ENCODE measurements around the gene DEPDC1B.
A peak's percentile ranks its signal among the peaks of the same experiment; 100 is the strongest.
"Not testable (repeated sequence)": the region's sequence is repeated elsewhere in the genome, so short reads cannot be mapped to it uniquely, and the experiment has no call there.

DEPDC1B gene

GRCh38 chr5:60699609-60700415, at the start of gene DEPDC1B:
DEPDC1B (minus strand) TSS chr5:60700166; CDS start chr5:60700093, 73 bp downstream.
- peak; percentile 73 to 80 for DNase-seq

GRCh38 chr5:60744682-60745081, 44.7 kb upstream of the DEPDC1B start:
- DNase-seq, result no peak

- no peak for DNase-seq
These were observed 43.7 kb upstream of the DEPDC1B start for GRCh38 chr5:60743511-60744314.

GRCh38 chr5:60740322-60740721, 40.4 kb upstream of the DEPDC1B start:
- DNase-seq, result no peak

GRCh38 chr5:60738933-60739332, 39.0 kb upstream of the DEPDC1B start:
- no peak for DNase-seq

- DNase-seq, result no peak
These were observed 38.5 kb upstream of the DEPDC1B start for GRCh38 chr5:60738461-60738860.

- not testable (repeated sequence) for DNase-seq
These were observed 30.9 kb upstream of the DEPDC1B start for GRCh38 chr5:60730858-60731257.

GRCh38 chr5:60727033-60727679, 27.2 kb upstream of the DEPDC1B start:
- no peak for DNase-seq

GRCh38 chr5:60724126-60724525, 24.2 kb upstream of the DEPDC1B start:
- no peak for DNase-seq

- DNase-seq, result no peak
These were observed 22.4 kb upstream of the DEPDC1B start for GRCh38 chr5:60722416-60722815.

- no peak for DNase-seq
These were observed 19.4 kb upstream of the DEPDC1B start for GRCh38 chr5:60719329-60719728.

- DNase-seq, result peak in 1 of 2 experiments; percentile 14
These were observed 18.4 kb upstream of the DEPDC1B start for GRCh38 chr5:60718166-60718892.

GRCh38 chr5:60715201-60715928, 15.4 kb upstream of the DEPDC1B start:
- DNase-seq, result not testable (repeated sequence)

- no peak for DNase-seq
These were observed 13.0 kb upstream of the DEPDC1B start for GRCh38 chr5:60712950-60713349.

- not testable (repeated sequence) for DNase-seq
These were observed 11.9 kb upstream of the DEPDC1B start for GRCh38 chr5:60711892-60712291.

- DNase-seq, result no peak
These were observed 10.4 kb upstream of the DEPDC1B start for GRCh38 chr5:60710362-60710761.

- DNase-seq, result no peak
These were observed 5.2 kb upstream of the DEPDC1B start for GRCh38 chr5:60705144-60705543.

GRCh38 chr5:60703944-60704343, 4.0 kb upstream of the DEPDC1B start:
- DNase-seq, result no peak

- no peak for DNase-seq
These were observed 1.5 kb upstream of the DEPDC1B start for GRCh38 chr5:60701321-60701968.

- peak in 1 of 2 experiments; percentile 39 for DNase-seq
These were observed 421 bp upstream of the DEPDC1B start for GRCh38 chr5:60700416-60700757.

GRCh38 chr5:60699288-60699608, 718 bp downstream of the DEPDC1B start:
- peak; percentile 43 to 45 for DNase-seq

- DNase-seq, result no peak
These were observed 1.6 kb downstream of the DEPDC1B start for GRCh38 chr5:60698336-60698735.

All from AML-193 (cell line).